SK-N-SH (cell line): ENCODE data around the gene PLA2G4E. TPM values are rescaled to one million over a fixed set of nuclear protein-coding genes. Genes with fewer than 3 reads are reported as not detected.

Source experiments
- CTCF ChIA-PET: fragments of 300-600, 350-600 bp; formaldehyde crosslinking; extraction: SDS; loops from one replicate; lab custom pipeline; 2021; lab: Yijun Ruan, JAX
- POLR2A ChIA-PET: fragments of 350-600 bp; sonication (Branson Sonifier 250); formaldehyde crosslinking; extraction: SDS; loops from one replicate; lab custom pipeline; 2020; ENCODE audit warnings: antibody characterized with exemption, inconsistent platforms; lab: Yijun Ruan, JAX
- DNase-seq: peaks from one replicate; pipeline ENCODE4 v3.0.0; 2012
- H2AFZ ChIP-seq: fragments of 200-600 bp; sonication (generic); 2 replicates; pipeline ENCODE4 v1.8.1; 2016; ENCODE audit warnings: antibody characterized with exemption, mild to moderate bottlenecking, low read depth
- H3F3A ChIP-seq: fragments of 200-600 bp; sonication (generic); replicated peaks from 2 replicates; pipeline ENCODE3; 2016; ENCODE audit warnings: antibody characterized with exemption, mild to moderate bottlenecking; ENCODE audit not compliant: insufficient read depth
- H3K27ac ChIP-seq, 2 experiments: fragments of 200-500 bp in 1 of 2; fragments of 200-600 bp in 1 of 2; sonication (Bioruptor generic) in 1 of 2; sonication (generic), shearing (Covaris generic) in 1 of 2; 2 replicates each; pipeline versions ENCODE4 v1.5.1 to v1.6.1; 2014 to 2016; ENCODE audit warnings: low read depth in 2 of 2, inconsistent platforms in 1 of 2, low read length in 1 of 2, mild to moderate bottlenecking in 1 of 2, mixed read lengths in 1 of 2
- H3K27me3 ChIP-seq: fragments of 200-600 bp; sonication (generic), shearing (Covaris generic); 2 replicates; pipeline ENCODE4 v1.6.1; 2016; ENCODE audit warnings: mixed run types; ENCODE audit not compliant: insufficient read depth
- H3K36me3 ChIP-seq, 2 experiments: fragments of 200-500 bp in 1 of 2; fragments of 200-600 bp in 1 of 2; sonication (Bioruptor generic) in 1 of 2; sonication (generic) in 1 of 2; replicated peaks in 1 of 2; 2 replicates each; pipeline versions ENCODE3 to v1.5.1; 2014 to 2016; ENCODE audit warnings: low read length in 1 of 2, mild to moderate bottlenecking in 1 of 2; ENCODE audit not compliant: insufficient read depth in 2 of 2, control insufficient read depth in 1 of 2
- H3K4me1 ChIP-seq, 2 experiments: fragments of 200-500 bp in 1 of 2; fragments of 200-600 bp in 1 of 2; sonication (Bioruptor generic) in 1 of 2; sonication (generic), shearing (Covaris generic) in 1 of 2; 2 replicates each; pipeline versions ENCODE4 v1.5.1 to v1.6.1; 2014 to 2016; ENCODE audit warnings: low read depth in 1 of 2, low read length in 1 of 2, mixed run types in 1 of 2; ENCODE audit not compliant: insufficient read depth in 2 of 2, control insufficient read depth in 1 of 2
- H3K4me2 ChIP-seq: fragments of 200-600 bp; sonication (generic), shearing (Covaris generic); 2 replicates; pipeline ENCODE4 v1.6.1; 2017; ENCODE audit warnings: mixed run types
- H3K4me3 ChIP-seq, 2 experiments: fragments of 200-500 bp in 1 of 2; fragments of 200-600 bp in 1 of 2; sonication (Bioruptor generic) in 1 of 2; sonication (generic), shearing (Covaris generic) in 1 of 2; 2 replicates each; pipeline versions ENCODE4 v1.5.1 to v1.8.1; 2014 to 2016; ENCODE audit warnings: low read depth in 2 of 2, inconsistent platforms in 1 of 2, low read length in 1 of 2, mild to moderate bottlenecking in 1 of 2, mixed read lengths in 1 of 2, moderate library complexity in 1 of 2
- H3K79me2 ChIP-seq: fragments of 200-600 bp; sonication (generic); 2 replicates; pipeline ENCODE4 v1.8.1; 2017; ENCODE audit warnings: mild to moderate bottlenecking; ENCODE audit not compliant: insufficient read depth
- H3K9ac ChIP-seq: fragments of 200-600 bp; sonication (generic); 2 replicates; pipeline ENCODE4 v1.6.1; 2017; ENCODE audit warnings: mixed run types
- H3K9me2 ChIP-seq: fragments of 200-600 bp; sonication (generic); 2 replicates; pipeline ENCODE4 v1.6.1; 2017; ENCODE audit warnings: mixed run types
- H3K9me3 ChIP-seq: fragments of 200-600 bp; sonication (generic); 2 replicates; pipeline ENCODE4 v1.6.1; 2017; ENCODE audit warnings: mixed run types, mild to moderate bottlenecking, moderate library complexity
- H4K20me1 ChIP-seq: fragments of 200-600 bp; sonication (generic); 2 replicates; pipeline ENCODE4 v1.6.1; 2017; ENCODE audit warnings: mild to moderate bottlenecking, mixed run types; ENCODE audit not compliant: insufficient read depth
- EP300 ChIP-seq, 2 experiments: IDR thresholded peaks; 2 replicates each; pipeline versions ENCODE4 v1.4.0 to v1.6.1; 2012; ENCODE audit warnings: borderline replicate concordance in 1 of 2, low read depth in 1 of 2, low read length in 1 of 2
- FOSL2 ChIP-seq: IDR thresholded peaks from 2 replicates; pipeline ENCODE4 v1.4.0; 2012; ENCODE audit warnings: low read depth, mild to moderate bottlenecking, moderate library complexity, borderline replicate concordance
- GABPA ChIP-seq: IDR thresholded peaks from 2 replicates; pipeline ENCODE4 v1.4.0; 2012; ENCODE audit warnings: low read depth, mild to moderate bottlenecking
- IRF3 ChIP-seq: fragments of 150-350 bp; IDR thresholded peaks from 2 replicates; pipeline ENCODE4 v1.6.1; 2016; ENCODE audit warnings: mild to moderate bottlenecking, low read depth, low read length
- MXI1 ChIP-seq: IDR thresholded peaks from 2 replicates; pipeline ENCODE4 v1.6.1; 2012; ENCODE audit warnings: mild to moderate bottlenecking, low read depth, low read length, improper control_type of control experiment
- NFIC ChIP-seq: IDR thresholded peaks from 2 replicates; pipeline ENCODE4 v1.4.0; 2012; ENCODE audit warnings: borderline replicate concordance
- PBX3 ChIP-seq: IDR thresholded peaks from 2 replicates; pipeline ENCODE4; 2012
- POLR2AphosphoS5 ChIP-seq: IDR thresholded peaks from 2 replicates; pipeline ENCODE4 v1.6.1; 2012; ENCODE audit warnings: low read depth, low read length
- RAD21 ChIP-seq: IDR thresholded peaks from 2 replicates; pipeline ENCODE4 v1.6.1; 2012; ENCODE audit warnings: mild to moderate bottlenecking, low read length
- REST ChIP-seq: IDR thresholded peaks from 2 replicates; pipeline ENCODE4 v1.6.1; 2012; ENCODE audit warnings: mild to moderate bottlenecking, low read depth, low read length, moderate library complexity
- SMC3 ChIP-seq: IDR thresholded peaks from 2 replicates; pipeline ENCODE4 v1.6.1; 2012; ENCODE audit warnings: low read depth, low read length, improper control_type of control experiment
- TEAD4 ChIP-seq: IDR thresholded peaks from 2 replicates; pipeline ENCODE4 v1.4.0; 2012; ENCODE audit warnings: mild to moderate bottlenecking, borderline replicate concordance; ENCODE audit not compliant: insufficient read depth
- USF1 ChIP-seq: IDR thresholded peaks from 2 replicates; pipeline ENCODE4 v1.4.0; 2012; ENCODE audit warnings: low read depth, borderline replicate concordance
- USF2 ChIP-seq: fragments of 150-350 bp; IDR thresholded peaks from 2 replicates; pipeline ENCODE4 v1.6.1; 2017; ENCODE audit warnings: antibody characterized with exemption, low read length, low read depth, borderline replicate concordance
- ZBTB33 ChIP-seq: IDR thresholded peaks from 2 replicates; pipeline ENCODE4 v1.4.0; 2012; ENCODE audit warnings: low read depth, borderline replicate concordance
- WGBS: methylation state at CpG from one replicate; pipeline ENCODE4 v1.1.6; 2017; ENCODE audit warnings: low lambda C conversion rate; 5-methylcytosine and 5-hydroxymethylcytosine counted together
- polyA plus RNA-seq, 3 experiments: library from polyadenylated mRNA; depleted of rRNA; stranded (reverse); fragments of >200 nt; gene quantifications; 2 replicates each; pipeline ENCODE4 v1.2.3, GENCODE V29; 2012

Gene PLA2G4E
- polyA plus RNA-seq, 1 of the 3 experiments (the other 2 are of a cell fraction) = not detected

GRCh38 chr15:42036966-42037365 lies 16.1 kb upstream of the PLA2G4E start:
- Histone ChIP-seq H3F3A (no peaks in the 10 kb centered on the region), H3K27ac (no peak overlapping the region), H3K79me2 (no peaks in the 10 kb centered on the region), H3K4me3 (no peak overlapping the region), H3K27me3 (no peaks in the 10 kb centered on the region), H3K4me2 (no peak overlapping the region), H3K9me3 (no peaks in the 10 kb centered on the region), H3K4me1 (peaks cover 0 to 2% of the 10 kb centered on the region in 2 experiments; a peak in 1 of 4 replicates), H3K36me3 (no peaks in the 10 kb centered on the region), H3K9ac (no peak overlapping the region), H4K20me1 (no peaks in the 10 kb centered on the region), H2AFZ (no peak overlapping the region), H3K9me2 (no peaks in the 10 kb centered on the region)
- ChIA-PET POLR2A (no interaction called here), CTCF (interaction anchor here (1.3 to 2.0 kb wide), 3 partner anchors 12 to 48 kb away, joined by 3 to 8 read pairs (median 3); no protein-coding TSS in a partner anchor)
- 64% methylated on average over 3 of the region's 9 CpGs for WGBS
- DNase-seq = no peak
- TF ChIP-seq ZBTB33 = no peak
- no peak for TF ChIP-seq FOSL2
- TF ChIP-seq NFIC = no peak
- no peak for TF ChIP-seq IRF3
- TF ChIP-seq RAD21 = no peak
- no peak for TF ChIP-seq SMC3
- no peak for TF ChIP-seq PBX3
- TF ChIP-seq USF1 = no peak
- TF ChIP-seq EP300 (IDR thresholded peaks at IDR 0.05; ENCODE audit: borderline replicate concordance in 1 of 2, low read depth in 1 of 2, low read length in 1 of 2) = no peak
- no peak for TF ChIP-seq REST
- TF ChIP-seq TEAD4 = no peak
- TF ChIP-seq GABPA = no peak
- TF ChIP-seq POLR2AphosphoS5 = no peak
- TF ChIP-seq MXI1 = no peak
- TF ChIP-seq USF2 = no peak
